ENCODE results near the gene HIRIP3.
"Not testable (repeated sequence)": the region's sequence is repeated elsewhere in the genome, so short reads cannot be mapped to it uniquely, and the experiment has no call there.

HIRIP3 gene

DNA sequence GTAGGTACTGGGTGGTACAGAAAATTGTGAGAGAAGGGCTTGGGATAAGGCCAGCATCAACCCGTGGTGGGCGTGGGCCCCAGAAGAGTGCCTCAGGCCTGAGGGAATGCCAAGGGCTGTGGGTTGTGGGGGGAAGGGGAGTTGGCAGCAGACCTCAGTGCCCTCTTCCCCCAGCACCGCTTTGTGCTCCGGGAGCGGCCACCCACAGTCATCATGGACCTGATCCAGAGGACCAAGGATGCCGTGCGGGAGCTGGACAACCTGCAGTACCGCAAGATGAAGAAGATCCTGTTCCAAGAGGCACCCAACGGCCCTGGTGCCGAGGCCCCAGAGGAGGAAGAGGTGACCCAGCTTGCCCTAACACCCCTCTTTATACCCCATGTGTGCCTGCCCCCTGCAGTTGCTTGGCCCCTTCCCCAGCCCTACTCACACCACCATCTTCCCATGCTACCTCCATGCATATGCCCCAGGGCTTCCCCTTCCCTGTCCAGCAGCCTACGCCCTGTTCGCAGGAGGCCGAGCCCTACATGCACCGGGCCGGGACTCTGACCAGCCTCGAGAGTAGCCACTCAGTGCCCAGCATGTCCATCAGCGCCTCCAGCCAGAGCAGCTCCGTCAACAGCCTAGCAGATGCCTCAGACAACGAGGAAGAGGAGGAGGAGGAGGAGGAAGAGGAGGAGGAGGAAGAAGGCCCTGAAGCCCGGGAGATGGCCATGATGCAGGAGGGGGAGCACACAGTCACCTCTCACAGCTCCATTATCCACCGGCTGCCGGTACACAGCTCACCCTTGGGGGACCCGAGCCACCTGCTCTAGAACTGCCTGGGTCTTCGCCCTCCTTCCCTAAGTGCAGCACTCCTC is 12.6 kb downstream of the HIRIP3 start:
- no peak for DNase-seq

DNA sequence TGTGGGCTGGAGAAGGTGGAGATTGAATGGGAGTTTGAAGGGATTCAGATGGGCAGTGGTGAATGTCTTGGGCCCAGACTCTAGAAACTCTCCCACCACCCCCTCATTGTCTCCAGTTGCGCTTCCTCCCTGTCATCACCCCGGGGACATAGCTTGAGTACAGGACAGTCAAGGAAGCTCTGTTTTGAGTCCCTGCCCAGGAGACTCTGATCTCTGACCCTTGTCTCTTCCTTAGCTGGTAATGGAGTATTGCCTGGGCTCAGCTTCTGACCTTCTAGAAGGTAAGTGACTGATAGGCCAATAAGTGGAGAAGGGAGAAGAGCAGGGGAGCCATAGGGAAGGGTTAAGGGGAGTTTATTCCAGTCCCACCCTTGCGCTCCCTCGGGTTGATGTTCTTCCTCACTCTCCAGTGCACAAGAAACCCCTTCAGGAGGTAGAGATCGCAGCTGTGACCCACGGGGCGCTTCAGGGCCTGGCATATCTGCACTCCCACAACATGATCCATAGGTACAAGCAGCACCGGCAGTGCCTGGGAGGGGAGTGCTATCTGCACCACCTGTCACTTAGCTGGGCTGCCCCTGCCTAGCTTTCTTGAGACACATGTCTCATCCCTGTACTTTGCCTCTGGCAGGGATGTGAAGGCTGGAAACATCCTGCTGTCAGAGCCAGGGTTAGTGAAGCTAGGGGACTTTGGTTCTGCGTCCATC is 16.7 kb downstream of the HIRIP3 start:
- DNase-seq: no peak

DNA sequence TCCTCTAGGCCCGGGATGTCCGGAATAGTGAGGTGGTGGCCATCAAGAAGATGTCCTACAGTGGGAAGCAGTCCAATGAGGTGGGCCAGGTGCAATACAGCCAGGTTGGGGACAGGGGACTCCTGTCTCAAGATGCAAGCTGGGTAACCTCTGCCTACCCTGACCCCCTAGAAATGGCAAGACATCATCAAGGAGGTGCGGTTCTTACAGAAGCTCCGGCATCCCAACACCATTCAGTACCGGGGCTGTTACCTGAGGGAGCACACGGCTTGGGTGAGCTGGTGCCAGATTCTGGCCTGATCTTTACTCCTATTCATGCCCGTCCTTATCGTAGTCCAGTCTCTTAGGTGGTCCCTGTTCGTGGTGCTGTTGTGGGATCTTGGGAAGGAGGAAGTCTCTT is 17.3 kb downstream of the HIRIP3 start:
- DNase-seq: no peak

DNA sequence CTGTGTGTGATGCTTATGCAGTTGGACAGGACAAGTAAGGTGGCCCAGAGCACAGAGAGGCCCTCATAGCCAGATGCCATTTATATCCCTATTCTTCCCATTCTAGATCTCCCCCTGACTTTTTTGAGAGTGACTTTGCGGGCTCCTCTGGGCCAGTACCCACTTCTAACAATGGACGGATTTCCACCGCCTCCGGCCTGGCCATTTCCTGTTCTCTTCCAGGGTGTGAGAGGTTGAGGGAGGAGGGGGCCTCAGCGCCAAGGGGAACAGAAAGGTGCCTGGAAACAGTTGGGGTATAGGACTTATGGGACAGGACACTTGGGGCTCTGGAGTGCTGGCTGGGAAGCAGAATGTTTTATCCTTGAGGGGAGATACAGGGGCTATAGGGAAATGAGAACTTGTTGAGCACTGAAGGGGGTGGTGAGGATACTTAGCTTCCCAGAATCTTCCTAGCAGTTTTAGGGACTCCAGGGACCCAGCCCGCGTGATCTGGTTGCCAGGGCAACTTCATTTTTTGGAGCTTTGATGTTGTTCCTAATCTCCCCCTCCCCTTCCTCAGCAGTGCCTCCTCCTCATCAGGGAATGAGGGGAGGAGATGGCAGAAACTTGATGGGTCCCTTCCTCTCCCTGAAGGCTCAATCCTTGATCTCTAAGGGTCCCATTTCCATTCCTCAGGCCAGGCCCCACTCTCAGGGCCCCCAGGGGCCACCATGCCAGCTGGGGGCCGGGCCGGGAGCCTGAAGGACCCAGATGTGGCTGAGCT is 18.2 kb downstream of the HIRIP3 start:
- DNase-seq: no peak

DNA sequence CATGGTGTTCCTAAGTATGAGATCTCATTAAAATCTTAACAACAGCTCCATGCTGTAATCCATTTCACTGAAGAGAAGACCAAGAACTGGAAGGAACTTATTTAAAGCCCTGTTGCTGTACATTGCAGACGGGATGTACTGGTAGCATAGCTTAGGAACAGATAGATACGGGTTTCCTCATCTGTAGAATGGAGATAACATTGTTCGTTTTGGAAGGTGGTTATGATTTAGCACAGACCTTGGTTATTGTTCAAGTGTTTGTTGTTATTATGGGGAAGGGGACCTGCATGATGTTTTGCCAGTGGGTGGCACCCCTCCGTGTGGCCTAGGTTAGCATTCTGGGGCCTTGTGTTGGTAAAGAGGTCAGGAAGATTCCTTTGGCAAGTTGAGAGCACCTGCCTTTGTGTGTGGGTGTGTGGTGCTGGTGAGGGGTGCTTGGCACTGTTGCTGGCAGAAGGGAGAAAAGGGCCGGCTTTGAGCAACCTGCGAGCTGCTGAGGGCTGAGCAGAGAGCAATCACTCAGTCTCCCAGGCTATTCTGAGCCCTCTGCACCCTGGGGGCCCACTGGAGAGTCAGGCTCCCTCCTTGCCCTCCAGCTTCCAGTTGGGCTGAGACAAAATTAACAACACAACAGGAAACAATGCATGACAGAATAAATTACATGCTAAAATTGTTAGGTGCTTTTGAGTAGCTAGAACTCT is 19.5 kb downstream of the HIRIP3 start:
- DNase-seq: no peak

DNA sequence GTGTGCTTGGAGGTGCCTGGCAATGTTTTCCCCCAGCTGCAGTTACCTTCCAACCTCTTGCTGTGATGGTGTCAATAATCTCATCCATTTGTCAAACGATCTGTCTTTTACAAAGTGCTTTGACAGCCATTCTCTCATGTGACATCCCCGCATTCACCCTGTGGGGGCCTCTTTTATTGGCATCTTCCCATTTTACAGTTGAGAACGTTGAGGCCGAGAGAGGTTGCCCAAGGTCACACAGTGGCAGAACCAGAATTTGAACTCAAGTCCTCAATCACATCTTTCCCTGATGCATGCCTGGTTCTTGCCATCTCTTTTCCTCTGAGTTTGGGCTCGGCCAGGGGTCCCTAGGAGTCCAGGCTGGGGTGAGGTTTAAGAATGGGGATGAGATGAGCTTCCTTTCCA is 20.3 kb downstream of the HIRIP3 start:
- DNase-seq: no peak

DNA sequence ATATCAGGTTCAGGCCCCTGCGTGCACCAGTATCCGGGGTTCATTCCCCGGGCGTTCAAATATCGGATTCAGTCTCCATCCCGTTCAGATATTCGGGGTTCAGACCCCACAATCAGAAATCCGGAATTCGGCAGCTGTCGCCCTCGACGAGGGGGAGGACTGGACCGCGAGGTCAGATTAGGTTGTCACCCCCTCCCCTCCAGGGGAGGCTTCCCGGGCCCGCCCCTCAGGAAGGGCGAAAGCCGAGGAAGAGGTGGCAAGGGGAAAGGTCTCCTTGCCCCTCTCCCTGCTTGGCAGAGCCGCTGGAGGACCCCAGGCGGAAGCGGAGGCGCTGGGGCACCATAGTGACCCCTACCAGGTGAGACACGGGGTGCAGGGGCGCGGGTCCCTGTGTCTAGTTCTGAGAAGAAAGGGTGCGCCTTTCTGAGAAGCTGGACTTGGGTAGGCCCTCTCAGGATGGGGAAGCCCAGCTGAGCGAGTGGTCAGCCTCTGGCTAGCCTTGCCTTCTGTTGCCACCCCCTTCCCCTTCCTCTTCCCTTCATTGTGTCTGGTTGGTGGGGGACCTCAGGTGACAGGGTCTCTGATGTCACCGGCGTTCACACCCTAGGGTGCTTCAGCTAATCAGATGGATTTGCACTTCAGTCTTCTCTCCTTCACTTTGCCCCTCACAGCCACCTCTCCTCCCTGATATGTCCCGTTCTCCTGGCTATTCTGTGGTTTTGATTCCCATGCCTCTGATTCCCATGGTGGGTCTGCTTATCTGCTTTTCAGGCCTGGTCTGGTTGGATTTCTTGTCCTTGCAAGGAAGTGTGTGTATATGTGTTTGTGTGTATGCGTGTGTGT is 20.9 kb downstream of the HIRIP3 start:
- DNase-seq: peak; percentile 34

DNA sequence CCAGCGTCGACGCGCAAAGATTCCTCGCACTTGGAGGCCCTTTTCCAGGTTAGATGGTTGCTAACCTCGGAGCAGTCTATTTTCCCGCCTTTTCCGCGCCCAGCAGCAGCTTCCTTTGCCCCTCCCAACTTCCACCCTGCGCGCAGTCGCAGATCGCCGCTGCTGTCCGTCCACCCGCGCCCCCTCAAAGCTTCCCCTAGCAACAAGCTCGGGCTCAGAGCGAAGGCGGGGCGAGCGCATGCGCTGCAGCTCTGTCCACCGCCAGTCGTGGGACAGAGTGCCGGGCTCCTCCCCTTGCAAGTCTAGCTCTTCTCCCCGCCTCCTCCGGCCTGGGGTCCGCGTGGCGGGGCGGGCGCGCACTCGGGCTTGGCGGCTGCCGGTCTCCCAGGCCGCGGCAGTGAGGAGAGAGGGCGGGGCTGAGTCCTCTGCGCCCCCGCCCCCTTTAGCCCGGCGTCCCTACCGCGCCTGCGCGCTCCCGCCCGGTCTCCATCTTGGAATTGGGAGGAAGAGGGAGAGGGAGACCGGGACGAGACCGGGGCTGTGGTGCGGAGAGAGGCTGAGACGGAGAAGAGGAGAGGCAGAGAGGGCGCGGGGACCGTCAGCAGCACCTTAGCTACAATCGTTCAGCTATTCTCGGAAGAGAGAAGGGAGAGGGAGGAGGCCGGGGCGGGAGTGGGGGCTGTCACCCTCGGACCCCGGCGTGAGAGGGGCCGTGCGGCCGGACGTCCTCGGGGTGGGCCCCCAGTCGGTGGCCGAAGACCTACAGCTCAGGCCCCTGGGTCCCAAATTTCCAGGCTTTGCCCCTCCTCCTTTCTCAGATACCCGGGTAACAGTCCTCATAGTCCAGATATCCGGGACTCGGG is 21.8 kb downstream of the HIRIP3 start, which contains the start of gene TAOK2:
Gene TAOK2, plus strand, starts transcription at position 485 of the 863 bp plus-strand sequence. CDS start 3,905 bp downstream, outside the sequence.
- peak; percentile 97 for DNase-seq

DNA sequence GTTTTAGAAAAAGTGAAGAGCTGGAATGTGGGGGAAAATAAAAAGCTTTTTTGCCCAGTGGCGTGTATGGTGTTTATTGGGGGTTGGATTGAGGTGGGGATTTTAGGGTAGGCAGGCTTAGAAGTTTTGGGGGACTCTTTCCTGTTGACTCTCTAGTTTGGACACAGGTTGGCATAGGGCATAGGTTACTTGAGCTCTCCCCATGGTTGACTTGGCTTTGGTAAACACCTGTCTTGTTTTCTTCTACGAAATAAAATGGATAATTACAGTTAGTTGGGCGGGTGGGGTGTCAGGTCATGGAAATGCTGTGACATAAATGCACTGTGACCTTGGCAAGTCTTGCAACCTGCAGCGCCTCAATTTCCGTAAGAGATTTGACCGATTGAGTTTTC is 22.4 kb downstream of the HIRIP3 start:
- no peak for DNase-seq

DNA sequence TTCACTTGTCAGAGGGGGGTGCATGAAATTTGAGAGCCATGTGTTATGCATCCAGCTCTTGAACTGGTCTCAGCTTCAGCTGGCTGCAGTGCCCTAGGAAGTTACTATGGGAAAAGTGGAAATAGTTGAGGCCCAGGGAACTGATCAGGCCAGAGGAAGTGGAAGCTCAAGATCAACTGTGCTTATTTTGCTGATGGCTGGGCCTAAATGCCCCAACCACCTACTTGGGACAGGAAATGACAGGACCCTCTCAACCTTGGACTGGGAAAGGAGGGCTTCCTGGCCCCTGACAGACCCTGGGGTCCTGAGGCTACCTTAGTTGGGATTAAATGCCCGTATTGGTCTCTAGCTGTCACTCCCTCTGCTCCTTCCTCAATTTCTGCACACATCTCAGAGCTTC is 22.9 kb downstream of the HIRIP3 start:
- no peak for DNase-seq

DNA sequence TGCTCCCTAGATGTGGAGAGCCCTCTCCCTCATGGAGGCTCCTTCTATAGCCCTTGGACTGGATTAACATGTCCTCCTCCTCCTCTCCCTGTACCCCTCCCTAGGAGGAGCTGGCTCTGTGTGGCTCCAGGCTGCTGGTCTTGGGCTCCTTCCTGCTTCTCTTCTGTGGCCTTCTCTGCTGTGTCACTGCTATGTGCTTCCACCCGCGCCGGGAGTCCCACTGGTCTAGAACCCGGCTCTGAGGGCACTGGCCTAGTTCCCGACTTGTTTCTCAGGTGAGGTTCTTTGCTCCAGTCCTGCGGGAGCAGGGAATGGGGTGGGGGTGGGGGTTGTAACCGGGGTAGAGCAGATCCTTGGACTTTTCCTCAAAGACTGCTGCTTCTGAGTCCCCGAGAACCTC is 24.1 kb downstream of the HIRIP3 start:
- no peak for DNase-seq

DNA sequence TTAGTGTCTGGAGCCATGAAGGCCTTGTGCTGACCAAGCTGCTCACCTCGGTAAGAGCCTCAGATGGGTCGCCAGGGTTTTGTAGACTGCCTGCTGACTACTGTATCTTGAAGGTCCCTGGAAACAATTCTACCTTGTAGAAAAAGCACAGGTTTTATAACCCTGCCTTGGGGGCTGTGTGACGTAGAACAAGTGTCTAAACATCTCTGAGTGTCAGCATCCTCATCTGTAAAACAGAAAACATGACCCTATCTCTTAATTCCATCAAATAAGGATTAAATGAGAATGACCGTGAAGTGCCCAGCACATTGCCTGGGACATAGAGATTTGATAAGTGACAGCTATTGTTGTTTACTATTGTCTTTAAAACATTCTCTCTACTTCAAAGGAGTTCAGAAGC is 27.2 kb downstream of the HIRIP3 start:
- no peak for DNase-seq

DNA sequence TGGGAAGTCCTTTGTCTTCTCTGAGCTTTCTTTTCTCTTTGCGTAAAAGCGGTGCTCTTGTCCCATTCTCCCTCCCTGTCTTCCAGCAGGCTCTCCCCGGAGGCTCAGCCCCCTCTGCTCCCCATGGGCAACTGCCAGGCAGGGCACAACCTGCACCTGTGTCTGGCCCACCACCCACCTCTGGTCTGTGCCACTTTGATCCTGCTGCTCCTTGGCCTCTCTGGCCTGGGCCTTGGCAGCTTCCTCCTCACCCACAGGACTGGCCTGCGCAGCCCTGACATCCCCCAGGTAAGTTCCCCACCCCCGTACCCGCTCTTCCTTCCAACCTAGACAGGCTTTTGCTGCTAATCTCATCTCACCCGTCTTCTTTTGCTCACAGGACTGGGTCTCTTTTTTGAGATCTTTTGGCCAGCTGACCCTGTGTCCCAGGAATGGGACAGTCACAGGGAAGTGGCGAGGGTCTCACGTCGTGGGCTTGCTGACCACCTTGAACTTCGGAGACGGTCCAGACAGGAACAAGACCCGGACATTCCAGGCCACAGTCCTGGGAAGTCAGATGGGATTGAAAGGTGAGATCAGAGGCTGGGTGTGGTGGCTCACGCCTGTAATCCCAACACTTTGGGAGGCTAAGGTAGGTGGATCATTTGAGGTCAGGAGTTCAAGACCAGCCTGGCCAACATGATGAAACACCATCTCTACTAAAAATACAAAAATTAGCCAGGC is 32.2 kb downstream of the HIRIP3 start:
- no peak for DNase-seq

DNA sequence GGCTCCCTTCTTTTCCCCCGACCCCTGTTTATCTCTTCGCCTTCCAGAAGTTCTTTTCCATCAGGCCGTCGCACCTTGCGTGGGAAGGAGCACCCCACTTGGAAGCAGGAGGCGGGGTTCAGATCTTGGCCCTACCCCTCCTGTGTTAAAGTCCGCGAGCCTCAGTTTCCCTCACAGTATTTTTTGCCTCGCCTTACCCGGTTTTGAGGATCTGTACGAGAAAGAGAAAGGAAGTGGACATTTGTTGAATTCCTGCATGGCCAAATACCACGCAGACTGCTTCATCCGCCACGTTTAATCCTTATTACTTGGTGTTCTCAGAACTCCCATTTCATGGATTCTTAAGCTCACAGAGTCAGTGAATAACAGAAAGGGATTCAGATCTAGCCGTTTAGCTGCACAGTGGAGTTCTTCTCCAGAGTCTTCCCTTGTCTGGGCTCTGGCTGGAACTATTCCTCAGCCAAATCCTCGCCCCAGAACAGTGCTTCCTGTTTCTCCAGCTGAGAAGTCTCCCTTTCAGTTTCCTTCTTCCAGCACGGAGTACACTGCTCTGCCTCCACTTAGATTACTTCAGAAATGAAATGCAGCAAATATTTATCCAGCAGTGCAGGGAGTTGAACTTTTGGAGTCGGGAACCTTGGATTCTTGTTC is 32.9 kb downstream of the HIRIP3 start:
- peak; percentile 17 for DNase-seq

DNA sequence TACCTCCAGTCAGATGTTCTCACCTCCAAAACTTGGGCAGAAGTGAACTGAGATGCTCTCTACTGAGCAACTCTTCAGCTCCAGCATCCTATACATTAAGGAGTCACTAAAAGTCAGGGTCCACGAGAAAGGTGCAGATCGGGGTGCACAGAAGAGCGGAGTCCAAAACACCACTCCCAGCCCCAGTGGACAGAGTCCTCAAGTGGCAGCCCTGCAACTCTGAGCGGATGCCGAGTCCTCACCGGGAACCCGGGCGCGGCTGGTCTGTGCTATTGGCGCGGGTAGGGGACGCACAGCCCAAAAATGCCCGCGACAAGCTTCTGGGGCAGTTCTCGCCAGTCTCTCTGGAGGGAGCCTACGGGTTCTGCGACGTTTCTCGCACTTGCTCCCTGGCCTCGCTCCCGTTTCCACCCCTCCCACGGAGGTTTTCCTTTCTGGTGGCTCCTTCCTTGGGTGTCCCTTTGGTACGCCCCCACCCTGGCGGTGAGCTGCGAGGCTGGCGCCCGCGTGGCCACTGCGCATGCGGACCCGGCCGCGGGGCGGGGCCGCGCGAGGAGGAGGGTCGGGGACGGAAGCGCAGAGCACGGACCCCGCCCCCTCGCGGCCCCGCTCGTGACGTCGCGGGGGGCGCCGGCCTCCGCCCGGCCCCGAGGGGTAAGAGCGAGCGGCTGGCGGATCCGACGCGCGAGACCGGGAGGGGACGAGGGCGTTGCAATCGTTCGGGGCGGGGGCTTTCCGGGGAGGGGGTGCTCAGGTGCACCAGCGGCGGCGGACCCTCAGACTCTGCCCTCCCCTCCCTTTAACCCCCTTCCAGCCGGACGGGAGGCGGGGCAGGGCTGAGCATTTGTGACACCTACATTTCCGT is 33.7 kb downstream of the HIRIP3 start, which contains the start of gene TMEM219:
Gene TMEM219, plus strand, starts transcription at position 601 of the 865 bp plus-strand sequence. CDS start 1,065 bp downstream, outside the sequence.
- peak; percentile 95 for DNase-seq

DNA sequence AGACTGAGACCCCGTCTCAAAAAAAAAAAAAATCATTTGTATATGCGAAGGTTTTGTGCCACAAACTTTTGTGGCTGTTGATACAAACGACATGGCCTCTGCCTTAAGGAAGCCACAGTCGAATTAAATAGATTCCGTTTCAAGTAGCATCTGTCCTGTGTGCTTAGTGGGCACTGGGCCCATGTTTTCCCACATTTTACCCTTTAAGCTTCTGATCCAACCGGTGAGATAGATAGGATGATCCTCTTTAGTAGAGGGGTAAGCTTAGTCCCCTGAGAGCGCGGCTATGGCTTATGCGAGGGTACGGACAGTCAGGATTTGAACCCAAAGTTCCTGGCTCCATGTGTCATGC is 34.3 kb downstream of the HIRIP3 start:
- DNase-seq: no peak

DNA sequence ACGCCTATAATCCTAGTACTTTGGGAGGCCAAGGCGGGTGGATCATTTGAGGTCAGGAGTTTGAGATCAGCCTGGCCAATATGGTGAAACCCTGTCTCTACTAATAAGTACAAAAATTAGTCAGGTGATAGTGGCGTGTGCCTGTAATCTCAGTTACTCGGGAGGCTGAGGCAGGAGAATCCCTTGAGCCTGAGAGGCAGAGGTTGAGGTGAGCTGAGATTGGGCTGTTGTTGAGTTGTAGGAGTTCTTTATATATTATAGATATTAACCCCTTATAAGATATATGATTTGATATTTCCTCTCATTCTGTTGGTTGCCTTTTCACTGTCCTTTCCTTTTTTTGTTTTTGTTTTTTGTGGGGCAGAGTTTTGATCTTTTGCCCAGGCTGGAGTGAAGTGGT is 35.6 kb downstream of the HIRIP3 start:
- DNase-seq: not testable (repeated sequence)

DNA sequence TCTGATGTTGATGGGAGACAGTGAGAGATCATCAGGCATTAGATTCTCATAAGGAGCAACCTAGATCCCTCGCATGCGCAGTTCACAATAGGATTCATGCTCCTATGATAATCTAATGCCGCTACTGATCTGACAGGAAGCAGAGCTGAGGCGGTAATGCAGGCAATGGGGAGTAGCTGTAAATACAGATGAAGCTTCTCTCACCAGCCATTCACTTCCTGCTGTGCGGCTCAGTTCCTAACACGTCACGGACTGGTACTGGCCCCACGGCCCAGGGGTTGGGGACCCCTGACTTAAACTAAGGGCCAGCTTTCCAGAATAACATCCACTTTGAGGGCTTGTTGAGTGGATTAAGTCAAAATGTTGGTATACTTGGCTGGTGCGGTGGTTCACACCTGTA is 36.1 kb downstream of the HIRIP3 start:
- DNase-seq: no peak

DNA sequence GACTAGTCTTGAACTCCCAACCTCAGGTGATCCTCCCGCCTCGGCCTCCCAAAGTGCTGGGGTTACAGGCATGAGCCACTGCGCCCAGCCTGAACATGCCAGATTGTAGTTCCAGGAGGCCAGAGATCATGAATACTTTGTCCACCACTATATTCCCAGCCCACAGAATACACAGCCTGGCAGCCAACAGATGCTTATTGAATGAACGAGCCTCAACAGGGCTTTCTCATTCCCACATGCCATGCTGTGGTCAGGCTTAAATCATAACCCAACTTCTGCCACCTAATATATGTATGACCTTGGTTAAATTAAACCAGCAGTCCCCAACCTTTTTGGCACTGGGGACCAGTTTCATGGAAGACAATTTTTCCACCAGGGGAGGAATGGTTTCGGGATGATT is 36.7 kb downstream of the HIRIP3 start:
- no peak for DNase-seq
